Measurements from ENCODE around the gene NGF.
"Not testable (repeated sequence)": the region's sequence is repeated elsewhere in the genome, so short reads cannot be mapped to it uniquely, and the experiment has no call there.

The NGF gene

GRCh38 chr1:115309504-115309903 lies 28.5 kb downstream of the NGF start:
- not testable (repeated sequence) for H3K4me3 ChIP-seq (ENCODE audit: low read depth, low read length); H3K27me3 ChIP-seq (ENCODE audit: control insufficient read depth, insufficient read depth, low read length); H3K9me3 ChIP-seq (ENCODE audit: control insufficient read depth, insufficient read depth, low read length)

GRCh38 chr1:115308969-115309368 lies 29.1 kb downstream of the NGF start:
- Histone ChIP-seq H3K9ac (ENCODE audit: low read depth, low read length) (no peak overlapping the region), H3K4me3 (ENCODE audit: low read depth, low read length) (no peak overlapping the region), H3K27me3 (ENCODE audit: control insufficient read depth, insufficient read depth, low read length) (no peaks in the 10 kb centered on the region), H3K4me1 (ENCODE audit: control insufficient read depth, insufficient read depth, low read length) (no peaks in the 10 kb centered on the region; the same call in 1 of the 2 replicates), H3K9me3 (ENCODE audit: control insufficient read depth, insufficient read depth, low read length) (no peaks in the 10 kb centered on the region), H3K36me3 (ENCODE audit: control insufficient read depth, insufficient read depth, low read length) (no peaks in the 10 kb centered on the region), H3K27ac (ENCODE audit: low read depth, low read length) (no peak overlapping the region)

More at GRCh38 chr1:115309504-115309903, 28.5 kb downstream of the NGF start:
- H3K9ac ChIP-seq (ENCODE audit: low read depth, low read length); H3K4me1 ChIP-seq (ENCODE audit: control insufficient read depth, insufficient read depth, low read length); H3K27ac ChIP-seq (ENCODE audit: low read depth, low read length); H3K36me3 ChIP-seq (ENCODE audit: control insufficient read depth, insufficient read depth, low read length): not testable (repeated sequence)

- no peak overlapping the region for H3K9ac ChIP-seq (ENCODE audit: low read depth, low read length)
- H3K36me3 ChIP-seq (ENCODE audit: control insufficient read depth, insufficient read depth, low read length), result no peaks in the 10 kb centered on the region
- H3K9me3 ChIP-seq (ENCODE audit: control insufficient read depth, insufficient read depth, low read length), result no peaks in the 10 kb centered on the region
- H3K4me1 ChIP-seq (ENCODE audit: control insufficient read depth, insufficient read depth, low read length), result no peaks in the 10 kb centered on the region
- H3K4me3 ChIP-seq (ENCODE audit: low read depth, low read length), result no peak overlapping the region
- no peak overlapping the region for H3K27ac ChIP-seq (ENCODE audit: low read depth, low read length)
- no peaks in the 10 kb centered on the region for H3K27me3 ChIP-seq (ENCODE audit: control insufficient read depth, insufficient read depth, low read length)
Measured at GRCh38 chr1:115307661-115308060, 30.4 kb downstream of the NGF start.

GRCh38 chr1:115306146-115306545 lies 31.9 kb downstream of the NGF start:
- Histone ChIP-seq H3K36me3 (ENCODE audit: control insufficient read depth, insufficient read depth, low read length) (no peaks in the 10 kb centered on the region), H3K27me3 (ENCODE audit: control insufficient read depth, insufficient read depth, low read length) (no peaks in the 10 kb centered on the region), H3K4me1 (ENCODE audit: control insufficient read depth, insufficient read depth, low read length) (no peaks in the 10 kb centered on the region), H3K4me3 (ENCODE audit: low read depth, low read length) (no peak overlapping the region), H3K27ac (ENCODE audit: low read depth, low read length) (no peak overlapping the region), H3K9me3 (ENCODE audit: control insufficient read depth, insufficient read depth, low read length) (no peaks in the 10 kb centered on the region), H3K9ac (ENCODE audit: low read depth, low read length) (no peak overlapping the region)

- no peaks in the 10 kb centered on the region for H3K27me3 ChIP-seq (ENCODE audit: control insufficient read depth, insufficient read depth, low read length)
- H3K36me3 ChIP-seq (ENCODE audit: control insufficient read depth, insufficient read depth, low read length), result no peaks in the 10 kb centered on the region
- H3K4me1 ChIP-seq (ENCODE audit: control insufficient read depth, insufficient read depth, low read length), result peaks cover 13% of the 10 kb centered on the region; the same call in 1 of the 2 replicates
- no peak overlapping the region for H3K4me3 ChIP-seq (ENCODE audit: low read depth, low read length)
- no peak overlapping the region for H3K9ac ChIP-seq (ENCODE audit: low read depth, low read length)
- no peak overlapping the region for H3K27ac ChIP-seq (ENCODE audit: low read depth, low read length)
- H3K9me3 ChIP-seq (ENCODE audit: control insufficient read depth, insufficient read depth, low read length), result no peaks in the 10 kb centered on the region
Measured at GRCh38 chr1:115303364-115303763, 34.7 kb downstream of the NGF start.

- Histone ChIP-seq H3K27ac (ENCODE audit: low read depth, low read length) (no peak overlapping the region), H3K9ac (ENCODE audit: low read depth, low read length) (no peak overlapping the region), H3K27me3 (ENCODE audit: control insufficient read depth, insufficient read depth, low read length) (no peaks in the 10 kb centered on the region), H3K9me3 (ENCODE audit: control insufficient read depth, insufficient read depth, low read length) (no peaks in the 10 kb centered on the region), H3K4me1 (ENCODE audit: control insufficient read depth, insufficient read depth, low read length) (peaks cover 13% of the 10 kb centered on the region; the same call in 1 of the 2 replicates), H3K36me3 (ENCODE audit: control insufficient read depth, insufficient read depth, low read length) (no peaks in the 10 kb centered on the region), H3K4me3 (ENCODE audit: low read depth, low read length) (no peak overlapping the region)
Measured at GRCh38 chr1:115302390-115302961, 35.6 kb downstream of the NGF start.

GRCh38 chr1:115301438-115302020 lies 36.5 kb downstream of the NGF start:
- Histone ChIP-seq H3K4me3 (ENCODE audit: low read depth, low read length) (no peak overlapping the region), H3K9ac (ENCODE audit: low read depth, low read length) (no peak overlapping the region), H3K27me3 (ENCODE audit: control insufficient read depth, insufficient read depth, low read length) (no peaks in the 10 kb centered on the region), H3K27ac (ENCODE audit: low read depth, low read length) (no peak overlapping the region), H3K4me1 (ENCODE audit: control insufficient read depth, insufficient read depth, low read length) (peaks cover 13% of the 10 kb centered on the region; the same call in 1 of the 2 replicates), H3K9me3 (ENCODE audit: control insufficient read depth, insufficient read depth, low read length) (no peaks in the 10 kb centered on the region), H3K36me3 (ENCODE audit: control insufficient read depth, insufficient read depth, low read length) (no peaks in the 10 kb centered on the region)

- no peak overlapping the region for H3K4me3 ChIP-seq (ENCODE audit: low read depth, low read length)
- H3K9ac ChIP-seq (ENCODE audit: low read depth, low read length), result no peak overlapping the region
- no peaks in the 10 kb centered on the region for H3K9me3 ChIP-seq (ENCODE audit: control insufficient read depth, insufficient read depth, low read length)
- H3K27me3 ChIP-seq (ENCODE audit: control insufficient read depth, insufficient read depth, low read length), result no peaks in the 10 kb centered on the region
- peak overlapping the region; percentile 44 for H3K27ac ChIP-seq (ENCODE audit: low read depth, low read length)
- H3K36me3 ChIP-seq (ENCODE audit: control insufficient read depth, insufficient read depth, low read length), result no peaks in the 10 kb centered on the region
- peaks cover 13% of the 10 kb centered on the region; the same call in 1 of the 2 replicates for H3K4me1 ChIP-seq (ENCODE audit: control insufficient read depth, insufficient read depth, low read length)
Measured at GRCh38 chr1:115300087-115300876, 37.8 kb downstream of the NGF start.

GRCh38 chr1:115299266-115299665 lies 38.8 kb downstream of the NGF start:
- no peak overlapping the region for H3K9ac ChIP-seq (ENCODE audit: low read depth, low read length)
- no peaks in the 10 kb centered on the region for H3K36me3 ChIP-seq (ENCODE audit: control insufficient read depth, insufficient read depth, low read length)
- H3K4me1 ChIP-seq (ENCODE audit: control insufficient read depth, insufficient read depth, low read length), result peaks cover 13% of the 10 kb centered on the region; the same call in 1 of the 2 replicates
- no peaks in the 10 kb centered on the region for H3K9me3 ChIP-seq (ENCODE audit: control insufficient read depth, insufficient read depth, low read length)
- H3K27me3 ChIP-seq (ENCODE audit: control insufficient read depth, insufficient read depth, low read length), result no peaks in the 10 kb centered on the region
- no peak overlapping the region for H3K27ac ChIP-seq (ENCODE audit: low read depth, low read length)
- no peak overlapping the region for H3K4me3 ChIP-seq (ENCODE audit: low read depth, low read length)

- Histone ChIP-seq H3K27me3 (ENCODE audit: control insufficient read depth, insufficient read depth, low read length) (no peaks in the 10 kb centered on the region), H3K4me1 (ENCODE audit: control insufficient read depth, insufficient read depth, low read length) (peaks cover 13% of the 10 kb centered on the region; the same call in 1 of the 2 replicates), H3K4me3 (ENCODE audit: low read depth, low read length) (no peak overlapping the region), H3K27ac (ENCODE audit: low read depth, low read length) (no peak overlapping the region), H3K9ac (ENCODE audit: low read depth, low read length) (no peak overlapping the region), H3K36me3 (ENCODE audit: control insufficient read depth, insufficient read depth, low read length) (no peaks in the 10 kb centered on the region), H3K9me3 (ENCODE audit: control insufficient read depth, insufficient read depth, low read length) (no peaks in the 10 kb centered on the region)
Measured at GRCh38 chr1:115296981-115297380, 41.1 kb downstream of the NGF start.

Data from HUES48 (cell line).